K562 (cell line): Measurements from ENCODE around the gene BRWD1. TPM values are rescaled to one million over a fixed set of nuclear protein-coding genes. Genes with fewer than 3 reads are reported as not detected.

Source experiments
- BRF1 ChIP-seq: IDR thresholded peaks from 3 replicates; pipeline ENCODE4 v1.6.1; 2011; ENCODE audit warnings: borderline replicate concordance, mild to moderate bottlenecking; ENCODE audit not compliant: insufficient read length; ENCODE audit errors: extremely low read depth
- CHD1 ChIP-seq: fragments of 200-600 bp; sonication (generic); IDR thresholded peaks from one replicate; pipeline ENCODE4 v1.6.1; 2012; ENCODE audit warnings: mild to moderate bottlenecking, moderate library complexity, low read length, inconsistent platforms
- CXXC5 ChIP-seq: fragments of 250-450 bp; sonication (Bioruptor Pico); IDR thresholded peaks from 2 replicates; pipeline ENCODE4 v1.8.0; 2022; ENCODE audit warnings: inconsistent platforms, mild to moderate bottlenecking, moderate library complexity
- FOXK1 ChIP-seq: sonication (generic); formaldehyde crosslinking; IDR thresholded peaks from 2 replicates; pipeline ENCODE4 v1.8.0; 2022; ENCODE audit warnings: missing genetic modification reagents, mild to moderate bottlenecking, borderline replicate concordance
- GABPA ChIP-seq: fragments of 200-800 bp; sonication (Bioruptor generic); conservative IDR thresholded peaks from 2 replicates; pipeline ENCODE4 v1.6.1; 2016; ENCODE audit warnings: low read depth, missing genetic modification characterization, missing compliant biosample characterization
- MEF2A ChIP-seq: IDR thresholded peaks from 2 replicates; pipeline ENCODE4 v1.6.1; 2011; ENCODE audit warnings: low read depth, mild to moderate bottlenecking, low read length, moderate library complexity; ENCODE audit not compliant: control insufficient read depth
- MEF2D ChIP-seq: conservative IDR thresholded peaks from 2 replicates; pipeline ENCODE4 v1.6.1; 2016; ENCODE audit warnings: low read depth, missing genetic modification characterization, missing compliant biosample characterization
- NR2F6 ChIP-seq: fragments of 450-650 bp; formaldehyde crosslinking; IDR thresholded peaks from 2 replicates; pipeline ENCODE4 v1.4.0; 2020; ENCODE audit warnings: mild to moderate bottlenecking
- NUFIP1 ChIP-seq: fragments of 450-650 bp; IDR thresholded peaks from 2 replicates; pipeline ENCODE4 v1.6.1; 2018; ENCODE audit not compliant: partially characterized antibody
- PYGO2 ChIP-seq: fragments of 450-650 bp; IDR thresholded peaks from 2 replicates; pipeline ENCODE4 v1.6.1; 2016; ENCODE audit warnings: mild to moderate bottlenecking, missing genetic modification characterization, moderate library complexity, missing compliant biosample characterization
- RBM22 ChIP-seq: fragments of 200-400 bp; formaldehyde crosslinking; IDR thresholded peaks from 2 replicates; pipeline ENCODE4 v1.6.1; 2018; ENCODE audit warnings: low read length, low read depth; ENCODE audit not compliant: poor library complexity, severe bottlenecking
- RFX1 ChIP-seq: fragments of 450-650 bp; IDR thresholded peaks from 2 replicates; pipeline ENCODE4 v1.6.1; 2016; ENCODE audit warnings: mild to moderate bottlenecking, moderate library complexity
- SRSF9 ChIP-seq: fragments of 200-400 bp; formaldehyde crosslinking; IDR thresholded peaks from 2 replicates; pipeline ENCODE4 v1.6.1; 2017; ENCODE audit warnings: low read depth, low read length, borderline replicate concordance
- TAF9B ChIP-seq: fragments of 450-650 bp; IDR thresholded peaks from 2 replicates; pipeline ENCODE4 v1.6.1; 2018; ENCODE audit warnings: mild to moderate bottlenecking; ENCODE audit not compliant: partially characterized antibody
- TCFL5 ChIP-seq: fragments of 250-450 bp; sonication (Bioruptor Pico); conservative IDR thresholded peaks from 2 replicates; pipeline ENCODE4 v1.6.1; 2021; ENCODE audit warnings: mild to moderate bottlenecking, moderate library complexity, matching md5 sums
- TFAM ChIP-seq: fragments of 250-450 bp; sonication (Bioruptor Pico); conservative IDR thresholded peaks from 2 replicates; pipeline ENCODE4 v1.5.0; 2021; ENCODE audit warnings: mild to moderate bottlenecking, moderate library complexity
- ZFP1 ChIP-seq: fragments of 450-650 bp; formaldehyde crosslinking; IDR thresholded peaks from 2 replicates; pipeline ENCODE4 v1.4.0; 2020; ENCODE audit warnings: mild to moderate bottlenecking, mixed read lengths
- ZFPM2 ChIP-seq: fragments of 250-450 bp; sonication (Bioruptor Pico); IDR thresholded peaks from 2 replicates; pipeline ENCODE4 v1.5.1; 2022; ENCODE audit warnings: mild to moderate bottlenecking
- ZNF146 ChIP-seq: IDR thresholded peaks from one replicate; pipeline ENCODE4 v1.6.1; 2018; ENCODE audit warnings: missing compliant biosample characterization; ENCODE audit not compliant: unreplicated experiment
- polyA plus RNA-seq, 8 experiments: library from polyadenylated mRNA; depleted of rRNA in 4 of 8; stranded (reverse) in 5 of 8; unstranded in 3 of 8; fragments of >200 nt; fragmentation: Nextera tagmentation in 2 of 8; fragmentation: Illumina TruSeq in 1 of 8; extraction: Ambion mirVana in 2 of 8; extraction: Trizol in 1 of 8; gene quantifications; 2 replicates each; pipeline versions ENCODE4 v1.2.1 to v1.2.3, GENCODE V29; 2011 to 2014; ENCODE audit warnings: inconsistent platforms in 1 of 8, missing spikeins in 1 of 8
- total RNA-seq, 7 experiments: library from RNA; depleted of rRNA in 6 of 7; stranded (reverse); fragments of >200 nt in 6 of 7; fragmentation: Illumina TruSeq in 2 of 7; extraction: Trizol in 2 of 7; gene quantifications; 2 replicates each; pipeline versions ENCODE4 v1.2.1 to v1.2.3, GENCODE V29; 2011 to 2021; ENCODE audit warnings: low replicate concordance in 1 of 7
- TF ChIP-seq, protein P1 (sequence below): fragments of 450-650 bp; IDR thresholded peaks from 2 replicates; pipeline ENCODE4 v1.6.1; 2016; ENCODE audit warnings: missing biosample characterization, missing genetic modification characterization
- TF ChIP-seq, protein P2 (sequence below): fragments of 250-450 bp; sonication (Bioruptor Pico); IDR thresholded peaks from 2 replicates; pipeline ENCODE4 v1.5.0; 2021; ENCODE audit warnings: mild to moderate bottlenecking, borderline replicate concordance
- TF ChIP-seq, protein P3 (sequence below): IDR thresholded peaks from 2 replicates; pipeline ENCODE4 v1.6.1; 2012; ENCODE audit warnings: low read depth, low read length, improper control_type of control experiment, borderline replicate concordance
- TF ChIP-seq, protein P4 (sequence below): fragments of 250-450 bp; sonication (Bioruptor Pico); IDR thresholded peaks from 2 replicates; pipeline ENCODE4 v1.8.0; 2021; ENCODE audit warnings: moderate library complexity, mild to moderate bottlenecking, inconsistent platforms

Gene BRWD1
- total and polyA plus RNA-seq, 9 of the 15 experiments (the other 6 are each of a cell fraction or from before 2014, with no cell fraction given), result 10.1 to 60.2 (median 34.1) TPM

DNA sequence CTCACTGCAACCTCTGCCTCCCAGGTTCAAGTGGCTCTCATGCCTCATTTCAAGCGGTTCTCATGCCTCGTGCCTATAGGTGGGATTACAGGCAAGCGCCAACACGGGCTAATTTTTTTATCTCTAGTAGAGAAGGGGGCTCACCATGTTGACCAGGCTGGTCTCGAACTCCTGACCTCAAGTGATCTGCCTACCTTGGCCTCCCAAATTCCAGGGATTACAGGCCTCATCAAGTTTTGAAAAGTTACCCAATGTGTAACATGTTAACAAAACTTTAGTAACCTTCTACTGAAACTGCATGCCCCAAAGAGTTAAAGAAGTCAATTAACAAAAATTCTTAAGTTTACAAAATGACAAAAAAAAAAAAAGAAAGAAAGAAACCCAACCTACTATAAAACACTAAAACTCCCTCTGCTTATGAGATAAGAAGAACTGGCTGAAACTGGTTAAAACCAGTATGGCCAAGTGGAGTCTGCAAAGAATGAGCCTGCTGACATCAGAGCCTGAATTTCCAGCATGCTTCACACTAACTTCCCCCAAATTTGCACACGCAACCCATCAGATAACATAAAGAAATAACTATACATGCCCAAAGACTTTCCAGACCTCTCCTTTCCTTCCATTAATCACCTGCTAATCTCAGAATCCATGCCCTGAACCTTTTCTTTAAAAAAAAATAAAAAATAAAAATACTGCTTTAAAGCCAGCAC, 104.7 kb downstream of the BRWD1 start (continued):
- TF ChIP-seq TCFL5 (CRISPR knock-in tag), result no peak
- peak; percentile 59 for TF ChIP-seq NUFIP1
- no peak for TF ChIP-seq RBM22
- TF ChIP-seq TFAM (CRISPR knock-in tag), result no peak
- TF ChIP-seq NR2F6, result no peak
- TF ChIP-seq SRSF9, result no peak
- no peak for TF ChIP-seq ZFPM2 (CRISPR knock-in tag)
- no peak for TF ChIP-seq RFX1
- TF ChIP-seq, protein P1, sequence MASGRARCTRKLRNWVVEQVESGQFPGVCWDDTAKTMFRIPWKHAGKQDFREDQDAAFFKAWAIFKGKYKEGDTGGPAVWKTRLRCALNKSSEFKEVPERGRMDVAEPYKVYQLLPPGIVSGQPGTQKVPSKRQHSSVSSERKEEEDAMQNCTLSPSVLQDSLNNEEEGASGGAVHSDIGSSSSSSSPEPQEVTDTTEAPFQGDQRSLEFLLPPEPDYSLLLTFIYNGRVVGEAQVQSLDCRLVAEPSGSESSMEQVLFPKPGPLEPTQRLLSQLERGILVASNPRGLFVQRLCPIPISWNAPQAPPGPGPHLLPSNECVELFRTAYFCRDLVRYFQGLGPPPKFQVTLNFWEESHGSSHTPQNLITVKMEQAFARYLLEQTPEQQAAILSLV (tag), result peak; percentile 62
- no peak for TF ChIP-seq TAF9B
- no peak for TF ChIP-seq MEF2A
- TF ChIP-seq, protein P2, sequence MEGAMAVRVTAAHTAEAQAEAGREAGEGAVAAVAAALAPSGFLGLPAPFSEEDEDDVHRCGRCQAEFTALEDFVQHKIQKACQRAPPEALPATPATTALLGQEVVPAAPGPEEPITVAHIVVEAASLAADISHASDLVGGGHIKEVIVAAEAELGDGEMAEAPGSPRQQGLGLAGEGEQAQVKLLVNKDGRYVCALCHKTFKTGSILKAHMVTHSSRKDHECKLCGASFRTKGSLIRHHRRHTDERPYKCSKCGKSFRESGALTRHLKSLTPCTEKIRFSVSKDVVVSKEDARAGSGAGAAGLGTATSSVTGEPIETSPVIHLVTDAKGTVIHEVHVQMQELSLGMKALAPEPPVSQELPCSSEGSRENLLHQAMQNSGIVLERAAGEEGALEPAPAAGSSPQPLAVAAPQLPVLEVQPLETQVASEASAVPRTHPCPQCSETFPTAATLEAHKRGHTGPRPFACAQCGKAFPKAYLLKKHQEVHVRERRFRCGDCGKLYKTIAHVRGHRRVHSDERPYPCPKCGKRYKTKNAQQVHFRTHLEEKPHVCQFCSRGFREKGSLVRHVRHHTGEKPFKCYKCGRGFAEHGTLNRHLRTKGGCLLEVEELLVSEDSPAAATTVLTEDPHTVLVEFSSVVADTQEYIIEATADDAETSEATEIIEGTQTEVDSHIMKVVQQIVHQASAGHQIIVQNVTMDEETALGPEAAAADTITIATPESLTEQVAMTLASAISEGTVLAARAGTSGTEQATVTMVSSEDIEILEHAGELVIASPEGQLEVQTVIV, result no peak
- TF ChIP-seq MEF2D, result 0 out of 2 replicates have a peak, but pooled peaks have one; percentile 43
- TF ChIP-seq CHD1, result no peak
- no peak for TF ChIP-seq BRF1
- TF ChIP-seq CXXC5 (CRISPR knock-in tag), result peak; percentile 69
- no peak for TF ChIP-seq FOXK1 (CRISPR knock-in tag)
- TF ChIP-seq, protein P3, sequence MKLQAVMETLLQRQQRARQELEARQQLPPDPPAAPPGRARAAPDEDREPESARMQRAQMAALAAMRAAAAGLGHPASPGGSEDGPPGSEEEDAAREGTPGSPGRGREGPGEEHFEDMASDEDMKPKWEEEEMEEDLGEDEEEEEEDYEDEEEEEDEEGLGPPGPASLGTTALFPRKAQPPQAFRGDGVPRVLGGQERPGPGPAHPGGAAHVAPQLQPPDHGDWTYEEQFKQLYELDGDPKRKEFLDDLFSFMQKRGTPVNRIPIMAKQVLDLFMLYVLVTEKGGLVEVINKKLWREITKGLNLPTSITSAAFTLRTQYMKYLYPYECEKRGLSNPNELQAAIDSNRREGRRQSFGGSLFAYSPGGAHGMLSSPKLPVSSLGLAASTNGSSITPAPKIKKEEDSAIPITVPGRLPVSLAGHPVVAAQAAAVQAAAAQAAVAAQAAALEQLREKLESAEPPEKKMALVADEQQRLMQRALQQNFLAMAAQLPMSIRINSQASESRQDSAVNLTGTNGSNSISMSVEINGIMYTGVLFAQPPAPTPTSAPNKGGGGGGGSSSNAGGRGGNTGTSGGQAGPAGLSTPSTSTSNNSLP, result no peak
- TF ChIP-seq, protein P4, sequence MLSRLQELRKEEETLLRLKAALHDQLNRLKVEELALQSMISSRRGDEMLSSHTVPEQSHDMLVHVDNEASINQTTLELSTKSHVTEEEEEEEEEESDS, result no peak
- TF ChIP-seq GABPA (tag), result 0 out of 2 replicates have a peak, but pooled peaks have one; percentile 43
- TF ChIP-seq PYGO2 (tag), result no peak
- no peak for TF ChIP-seq ZNF146
- TF ChIP-seq ZFP1 (CRISPR knock-in tag), result no peak
